ENCODE measurements around the gene RFT1.

RFT1 gene

GRCh38 chr3:53154881-53155285 is 24.6 kb upstream of the RFT1 start:
- H3K27ac ChIP-seq (ENCODE audit: low read depth, low read length, poor library complexity, severe bottlenecking) = no peak overlapping the region
- no peak overlapping the region for H3K9ac ChIP-seq (ENCODE audit: low read length)

GRCh38 chr3:53153980-53154379 is 23.7 kb upstream of the RFT1 start:
- no peaks in the 10 kb centered on the region for H3K79me2 ChIP-seq (ENCODE audit: insufficient read depth, low read length)
- H4K20me1 ChIP-seq (ENCODE audit: insufficient read depth, low read length) = no peaks in the 10 kb centered on the region
- no peak overlapping the region for H3K9ac ChIP-seq (ENCODE audit: low read length)
- H3K4me2 ChIP-seq (ENCODE audit: low read length) = no peak overlapping the region
- H3F3A ChIP-seq (ENCODE audit: insufficient read depth, low read length) = no peaks in the 10 kb centered on the region
- H3K27me3 ChIP-seq (ENCODE audit: insufficient read depth, low read length) = peaks cover 8% of the 10 kb centered on the region; the same call in 1 of the 2 replicates
- H3K4me1 ChIP-seq (ENCODE audit: insufficient read depth, low read length, severe bottlenecking) = peaks cover 4% of the 10 kb centered on the region
- H3K36me3 ChIP-seq (ENCODE audit: insufficient read depth, low read length) = no peaks in the 10 kb centered on the region
- H2AFZ ChIP-seq (ENCODE audit: low read length) = no peak overlapping the region
- H3K9me2 ChIP-seq (ENCODE audit: low read depth, low read length) = no peaks in the 10 kb centered on the region
- no peak for TF ChIP-seq EZH2 (IDR thresholded peaks at IDR 0.05; ENCODE audit: borderline replicate concordance, low read length)
- no peak for TF ChIP-seq CTCF (IDR thresholded peaks at IDR 0.05; ENCODE audit: low read length)
- no peaks in the 10 kb centered on the region for H3K9me3 ChIP-seq (ENCODE audit: low read length)
- no peak overlapping the region for H3K4me3 ChIP-seq (ENCODE audit: low read depth, low read length, poor library complexity, severe bottlenecking)
- no peak overlapping the region for H3K27ac ChIP-seq (ENCODE audit: low read depth, low read length, poor library complexity, severe bottlenecking)

More at GRCh38 chr3:53154881-53155285, 24.6 kb upstream of the RFT1 start:
- H3F3A ChIP-seq (ENCODE audit: insufficient read depth, low read length) = no peaks in the 10 kb centered on the region
- no peaks in the 10 kb centered on the region for H3K36me3 ChIP-seq (ENCODE audit: insufficient read depth, low read length)
- no peak overlapping the region for H3K4me2 ChIP-seq (ENCODE audit: low read length)
- H3K9me3 ChIP-seq (ENCODE audit: low read length) = no peaks in the 10 kb centered on the region
- H4K20me1 ChIP-seq (ENCODE audit: insufficient read depth, low read length) = no peaks in the 10 kb centered on the region
- no peak overlapping the region for H2AFZ ChIP-seq (ENCODE audit: low read length)
- H3K9me2 ChIP-seq (ENCODE audit: low read depth, low read length) = no peaks in the 10 kb centered on the region
- H3K4me3 ChIP-seq (ENCODE audit: low read depth, low read length, poor library complexity, severe bottlenecking) = no peak overlapping the region
- no peaks in the 10 kb centered on the region for H3K79me2 ChIP-seq (ENCODE audit: insufficient read depth, low read length)
- H3K4me1 ChIP-seq (ENCODE audit: insufficient read depth, low read length, severe bottlenecking) = peaks cover 5% of the 10 kb centered on the region
- peaks cover 3% of the 10 kb centered on the region; the same call in 1 of the 2 replicates for H3K27me3 ChIP-seq (ENCODE audit: insufficient read depth, low read length)
- TF ChIP-seq CTCF (IDR thresholded peaks at IDR 0.05; ENCODE audit: low read length) = no peak
- TF ChIP-seq EZH2 (IDR thresholded peaks at IDR 0.05; ENCODE audit: borderline replicate concordance, low read length) = no peak

DNA sequence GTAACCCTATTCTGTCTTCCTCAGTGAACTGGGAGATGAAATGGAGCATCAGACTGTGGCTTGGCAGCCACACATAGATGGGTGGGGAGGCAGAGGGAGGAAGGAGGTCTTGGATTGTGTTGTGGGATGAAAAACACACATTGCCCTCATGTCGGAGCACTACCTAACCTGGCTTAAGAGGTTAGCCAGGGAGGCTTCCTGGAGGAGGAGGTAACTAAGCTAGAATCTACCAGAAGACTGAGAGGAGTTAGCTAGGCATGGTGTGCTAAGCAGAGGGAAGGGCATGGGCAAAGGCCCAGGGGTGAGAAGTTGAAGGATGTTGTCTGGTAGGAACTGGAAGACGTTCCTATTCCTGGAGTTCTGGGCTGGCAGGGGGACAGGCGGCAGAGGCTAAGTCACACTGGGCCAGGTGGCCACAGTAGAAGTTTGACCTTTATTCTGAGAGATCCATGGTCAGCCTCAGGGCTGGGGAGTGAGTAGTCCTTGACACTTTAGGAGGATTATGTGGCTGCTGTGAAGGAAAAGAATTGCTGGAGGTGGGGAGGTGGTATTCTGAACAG is 23.1 kb upstream of the RFT1 start:
- Histone ChIP-seq H3K27ac (ENCODE audit: low read depth, low read length, poor library complexity, severe bottlenecking) (no peak overlapping the region), H3K36me3 (ENCODE audit: insufficient read depth, low read length) (no peaks in the 10 kb centered on the region), H3K4me3 (ENCODE audit: low read depth, low read length, poor library complexity, severe bottlenecking) (no peak overlapping the region), H3K4me1 (ENCODE audit: insufficient read depth, low read length, severe bottlenecking) (no peaks in the 10 kb centered on the region), H3K9ac (ENCODE audit: low read length) (no peak overlapping the region), H3K4me2 (ENCODE audit: low read length) (no peak overlapping the region), H3F3A (ENCODE audit: insufficient read depth, low read length) (no peaks in the 10 kb centered on the region), H3K9me3 (ENCODE audit: low read length) (no peaks in the 10 kb centered on the region), H2AFZ (ENCODE audit: low read length) (no peak overlapping the region), H3K27me3 (ENCODE audit: insufficient read depth, low read length) (peaks cover 8% of the 10 kb centered on the region; the same call in 1 of the 2 replicates), H3K79me2 (ENCODE audit: insufficient read depth, low read length) (no peaks in the 10 kb centered on the region), H4K20me1 (ENCODE audit: insufficient read depth, low read length) (no peaks in the 10 kb centered on the region), H3K9me2 (ENCODE audit: low read depth, low read length) (no peaks in the 10 kb centered on the region)
- TF ChIP-seq EZH2 (IDR thresholded peaks at IDR 0.05; ENCODE audit: borderline replicate concordance, low read length) = no peak
- TF ChIP-seq CTCF (IDR thresholded peaks at IDR 0.05; ENCODE audit: low read length) = no peak

Measured in OCI-LY1 (cell line).